ENCODE results near the gene QARS1. TPM values are rescaled to one million over a fixed set of nuclear protein-coding genes. Genes with fewer than 3 reads are reported as not detected.

The QARS1 gene
- total RNA-seq, 1 experiment from 2014 or later: 346 TPM

DNA sequence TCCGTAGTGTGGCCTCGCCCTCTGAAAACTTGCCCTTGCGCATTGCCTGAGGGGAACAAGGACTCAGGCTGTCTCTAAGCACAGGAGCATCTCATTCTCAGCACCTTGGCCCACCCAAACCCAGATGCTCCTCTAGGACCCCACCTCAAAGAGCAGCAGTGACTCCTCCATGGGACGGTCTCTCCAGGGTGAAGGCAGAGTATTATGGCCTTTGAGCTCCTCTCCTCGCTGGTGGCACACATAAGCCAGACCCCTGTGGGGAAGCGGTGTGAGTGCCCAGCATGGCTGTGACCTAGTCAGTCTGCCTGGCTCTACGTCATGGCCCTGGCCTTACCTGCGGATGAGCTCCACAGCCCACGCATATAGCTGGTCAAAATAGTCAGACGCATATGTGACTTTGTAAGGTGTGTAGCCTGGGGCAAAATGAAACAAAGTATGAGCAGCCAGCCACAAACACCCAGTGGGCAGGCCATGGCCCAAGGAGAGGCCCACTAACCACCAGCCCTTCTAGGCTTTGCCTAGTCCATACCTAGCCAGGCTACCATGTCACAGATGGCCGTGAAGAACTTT is 4.4 kb downstream of the QARS1 start:
- H3K9ac ChIP-seq (ENCODE audit: low read length): no peak overlapping the region
- no peaks in the 10 kb centered on the region for H3K9me2 ChIP-seq (ENCODE audit: insufficient read depth)
- no TSS peak for BruUV-seq (replicated peaks)
- CTCF ChIA-PET: no interaction called here
- DNase-seq (ENCODE audit: low read depth, low spot score) (no peak), ATAC-seq (no peak)
- no peak overlapping the region for H3K4me3 ChIP-seq (replicated peaks in 1 of 2; ENCODE audit: low read depth in 1 of 2, low read length in 2 of 2)
- TF ChIP-seq TCF7L2 (IDR thresholded peaks at IDR 0.05; ENCODE audit: borderline replicate concordance, extremely low read depth, insufficient read depth, insufficient read length) (no peak), POLR2A (IDR thresholded peaks at IDR 0.05; ENCODE audit: borderline replicate concordance, extremely low read depth, insufficient read depth, insufficient read length) (no peak), CEBPB (IDR thresholded peaks at IDR 0.05; ENCODE audit: low read depth) (no peak), ELF1 (IDR thresholded peaks at IDR 0.05; ENCODE audit: borderline replicate concordance, low read depth) (no peak), RAD21 (IDR thresholded peaks at IDR 0.05; ENCODE audit: low read depth) (no peak), EGR1 (IDR thresholded peaks at IDR 0.05; ENCODE audit: low read depth) (no peak), SP1 (IDR thresholded peaks at IDR 0.05; ENCODE audit: low read depth) (no peak)
- TF ChIP-seq, protein P1, sequence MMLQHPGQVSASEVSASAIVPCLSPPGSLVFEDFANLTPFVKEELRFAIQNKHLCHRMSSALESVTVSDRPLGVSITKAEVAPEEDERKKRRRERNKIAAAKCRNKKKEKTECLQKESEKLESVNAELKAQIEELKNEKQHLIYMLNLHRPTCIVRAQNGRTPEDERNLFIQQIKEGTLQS (IDR thresholded peaks at IDR 0.05): no peak
- H3K36me3 ChIP-seq (ENCODE audit: control insufficient read depth in 1 of 2, insufficient read depth in 2 of 2, low read length in 2 of 2): peaks cover 40 to 43% of the 10 kb centered on the region in 2 experiments
- intact Hi-C loops (cut with micrococcal nuclease): no loop called here
- no peaks in the 10 kb centered on the region for H4K20me1 ChIP-seq (ENCODE audit: insufficient read depth)
- RAD21 ChIA-PET (ENCODE audit: low non-redundant PET in 1 of 2, low total read pairs in 2 of 2, uncharacterized antibody in 2 of 2, unreplicated experiment in 2 of 2): no interaction called here
- no peak overlapping the region for H3K27ac ChIP-seq (ENCODE audit: low read depth, low read length)
- H3K4me1 ChIP-seq (ENCODE audit: control insufficient read depth in 1 of 2, insufficient read depth in 2 of 2, low read length in 2 of 2): peaks cover 7 to 20% of the 10 kb centered on the region in 2 experiments; a peak in 3 of 4 replicates
- POLR2A ChIA-PET: no interaction called here
- no peaks in the 10 kb centered on the region for H3K27me3 ChIP-seq (ENCODE audit: insufficient read depth, low read length)
- H3K79me2 ChIP-seq (ENCODE audit: insufficient read depth, low read length): peaks cover 23% of the 10 kb centered on the region
- no peaks in the 10 kb centered on the region for H3K9me3 ChIP-seq (ENCODE audit: control insufficient read depth in 1 of 2, insufficient read depth in 1 of 2, low read depth in 1 of 2, low read length in 2 of 2)
- no peak overlapping the region for H3K4me2 ChIP-seq (ENCODE audit: low read length)
- no peak overlapping the region for H2AFZ ChIP-seq (ENCODE audit: low read depth, low read length, poor library complexity, severe bottlenecking)

DNA sequence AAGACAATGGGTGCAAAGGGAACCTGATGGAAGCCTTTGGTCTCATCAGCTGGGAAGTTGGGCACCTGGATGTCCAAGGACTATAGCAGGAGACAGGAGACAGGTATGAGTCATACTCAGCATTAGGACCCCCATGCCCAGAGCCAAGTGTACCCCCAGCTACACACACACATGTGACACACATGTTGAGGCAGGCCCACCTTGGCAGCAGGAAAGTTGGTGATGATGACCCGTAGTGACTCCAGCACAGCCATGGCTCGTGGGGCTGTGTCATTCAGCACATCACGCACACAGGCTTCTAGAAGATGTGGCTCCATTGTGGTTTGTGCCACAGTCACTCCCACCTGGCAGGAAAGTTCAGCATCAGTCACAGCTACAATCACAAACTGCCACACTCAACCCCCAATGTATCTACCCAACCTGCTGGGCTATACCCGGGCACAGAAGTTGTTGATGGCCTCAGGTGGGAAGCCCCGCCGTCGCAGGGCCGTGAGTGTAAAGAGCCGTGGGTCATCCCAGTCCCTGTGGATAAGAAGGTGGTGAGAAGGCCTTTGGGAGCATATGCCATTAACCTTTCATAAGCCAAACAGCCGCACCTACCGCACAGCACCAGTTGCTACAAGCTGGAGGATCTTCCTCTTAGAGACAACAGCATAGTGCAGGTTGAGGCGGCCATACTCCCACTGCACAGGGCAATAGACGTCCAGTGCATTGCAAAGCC is 5.5 kb downstream of the QARS1 start:
- ChIA-PET RAD21 (ENCODE audit: low non-redundant PET in 1 of 2, low total read pairs in 2 of 2, uncharacterized antibody in 2 of 2, unreplicated experiment in 2 of 2) (no interaction called here), POLR2A (no interaction called here), CTCF (no interaction called here)
- no peak for DNase-seq (ENCODE audit: low read depth, low spot score)
- no peak overlapping the region for H3K9ac ChIP-seq (ENCODE audit: low read length)
- no peaks in the 10 kb centered on the region for H3K27me3 ChIP-seq (ENCODE audit: insufficient read depth, low read length)
- H3K4me3 ChIP-seq (replicated peaks in 1 of 2; ENCODE audit: low read depth in 1 of 2, low read length in 2 of 2): no peak overlapping the region
- H3K9me3 ChIP-seq (ENCODE audit: control insufficient read depth in 1 of 2, insufficient read depth in 1 of 2, low read depth in 1 of 2, low read length in 2 of 2): no peaks in the 10 kb centered on the region
- H3K9me2 ChIP-seq (ENCODE audit: insufficient read depth): no peaks in the 10 kb centered on the region
- peaks cover 19% of the 10 kb centered on the region for H3K79me2 ChIP-seq (ENCODE audit: insufficient read depth, low read length)
- no peak overlapping the region for H3K4me2 ChIP-seq (ENCODE audit: low read length)
- BruUV-seq (replicated peaks): TSS peak; percentile 0
- no peak overlapping the region for H2AFZ ChIP-seq (ENCODE audit: low read depth, low read length, poor library complexity, severe bottlenecking)
- H3K27ac ChIP-seq (ENCODE audit: low read depth, low read length): no peak overlapping the region
- ATAC-seq: no peak
- peaks cover 40 to 43% of the 10 kb centered on the region in 2 experiments for H3K36me3 ChIP-seq (ENCODE audit: control insufficient read depth in 1 of 2, insufficient read depth in 2 of 2, low read length in 2 of 2)
- intact Hi-C loops (cut with micrococcal nuclease): no loop called here
- peaks cover 7 to 25% of the 10 kb centered on the region in 2 experiments; a peak in 3 of 4 replicates for H3K4me1 ChIP-seq (ENCODE audit: control insufficient read depth in 1 of 2, insufficient read depth in 2 of 2, low read length in 2 of 2)
- H4K20me1 ChIP-seq (ENCODE audit: insufficient read depth): no peaks in the 10 kb centered on the region
- TF ChIP-seq FOSL1 (IDR thresholded peaks at IDR 0.05; ENCODE audit: low read depth) (no peak), SIN3A (IDR thresholded peaks at IDR 0.05; ENCODE audit: low read depth) (no peak), CEBPB (IDR thresholded peaks at IDR 0.05; ENCODE audit: low read depth) (no peak), ZFX (IDR thresholded peaks at IDR 0.05) (no peak), RAD21 (IDR thresholded peaks at IDR 0.05; ENCODE audit: low read depth) (no peak), POLR2A (IDR thresholded peaks at IDR 0.05; ENCODE audit: borderline replicate concordance, extremely low read depth, insufficient read depth, insufficient read length) (no peak)
- TF ChIP-seq, protein P1 (IDR thresholded peaks at IDR 0.05): no peak
- TF ChIP-seq, protein P2, sequence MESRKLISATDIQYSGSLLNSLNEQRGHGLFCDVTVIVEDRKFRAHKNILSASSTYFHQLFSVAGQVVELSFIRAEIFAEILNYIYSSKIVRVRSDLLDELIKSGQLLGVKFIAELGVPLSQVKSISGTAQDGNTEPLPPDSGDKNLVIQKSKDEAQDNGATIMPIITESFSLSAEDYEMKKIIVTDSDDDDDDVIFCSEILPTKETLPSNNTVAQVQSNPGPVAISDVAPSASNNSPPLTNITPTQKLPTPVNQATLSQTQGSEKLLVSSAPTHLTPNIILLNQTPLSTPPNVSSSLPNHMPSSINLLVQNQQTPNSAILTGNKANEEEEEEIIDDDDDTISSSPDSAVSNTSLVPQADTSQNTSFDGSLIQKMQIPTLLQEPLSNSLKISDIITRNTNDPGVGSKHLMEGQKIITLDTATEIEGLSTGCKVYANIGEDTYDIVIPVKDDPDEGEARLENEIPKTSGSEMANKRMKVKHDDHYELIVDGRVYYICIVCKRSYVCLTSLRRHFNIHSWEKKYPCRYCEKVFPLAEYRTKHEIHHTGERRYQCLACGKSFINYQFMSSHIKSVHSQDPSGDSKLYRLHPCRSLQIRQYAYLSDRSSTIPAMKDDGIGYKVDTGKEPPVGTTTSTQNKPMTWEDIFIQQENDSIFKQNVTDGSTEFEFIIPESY (IDR thresholded peaks at IDR 0.05; ENCODE audit: extremely low read depth, insufficient replicate concordance, low read length): no peak
- TF ChIP-seq, protein P3, sequence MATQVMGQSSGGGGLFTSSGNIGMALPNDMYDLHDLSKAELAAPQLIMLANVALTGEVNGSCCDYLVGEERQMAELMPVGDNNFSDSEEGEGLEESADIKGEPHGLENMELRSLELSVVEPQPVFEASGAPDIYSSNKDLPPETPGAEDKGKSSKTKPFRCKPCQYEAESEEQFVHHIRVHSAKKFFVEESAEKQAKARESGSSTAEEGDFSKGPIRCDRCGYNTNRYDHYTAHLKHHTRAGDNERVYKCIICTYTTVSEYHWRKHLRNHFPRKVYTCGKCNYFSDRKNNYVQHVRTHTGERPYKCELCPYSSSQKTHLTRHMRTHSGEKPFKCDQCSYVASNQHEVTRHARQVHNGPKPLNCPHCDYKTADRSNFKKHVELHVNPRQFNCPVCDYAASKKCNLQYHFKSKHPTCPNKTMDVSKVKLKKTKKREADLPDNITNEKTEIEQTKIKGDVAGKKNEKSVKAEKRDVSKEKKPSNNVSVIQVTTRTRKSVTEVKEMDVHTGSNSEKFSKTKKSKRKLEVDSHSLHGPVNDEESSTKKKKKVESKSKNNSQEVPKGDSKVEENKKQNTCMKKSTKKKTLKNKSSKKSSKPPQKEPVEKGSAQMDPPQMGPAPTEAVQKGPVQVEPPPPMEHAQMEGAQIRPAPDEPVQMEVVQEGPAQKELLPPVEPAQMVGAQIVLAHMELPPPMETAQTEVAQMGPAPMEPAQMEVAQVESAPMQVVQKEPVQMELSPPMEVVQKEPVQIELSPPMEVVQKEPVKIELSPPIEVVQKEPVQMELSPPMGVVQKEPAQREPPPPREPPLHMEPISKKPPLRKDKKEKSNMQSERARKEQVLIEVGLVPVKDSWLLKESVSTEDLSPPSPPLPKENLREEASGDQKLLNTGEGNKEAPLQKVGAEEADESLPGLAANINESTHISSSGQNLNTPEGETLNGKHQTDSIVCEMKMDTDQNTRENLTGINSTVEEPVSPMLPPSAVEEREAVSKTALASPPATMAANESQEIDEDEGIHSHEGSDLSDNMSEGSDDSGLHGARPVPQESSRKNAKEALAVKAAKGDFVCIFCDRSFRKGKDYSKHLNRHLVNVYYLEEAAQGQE (IDR thresholded peaks at IDR 0.05; ENCODE audit: low read depth): no peak

Measured in HCT116 (cell line).